Measurements from ENCODE around the gene CASKIN2.

GRCh38 chr17:75459590-75460267 is 55.6 kb downstream of the CASKIN2 start:
- TF ChIP-seq POLR2AphosphoS5 (IDR thresholded peaks at IDR 0.05; ENCODE audit: low read length) (no peak), CTCF (IDR thresholded peaks at IDR 0.05 in 2 of 3, conservative IDR thresholded peaks at IDR 0.05 in 1 of 3; ENCODE audit: control insufficient read depth in 2 of 3, extremely low read depth in 1 of 3, insufficient read depth in 1 of 3, low read depth in 3 of 3, low read length in 3 of 3) (no peak), MAX (IDR thresholded peaks at IDR 0.05; ENCODE audit: low read depth, low read length) (peak; percentile 77), JUND (IDR thresholded peaks at IDR 0.05; ENCODE audit: low read depth, low read length) (no peak), SIN3A (IDR thresholded peaks at IDR 0.05; ENCODE audit: low read depth, low read length) (no peak), CBX3 (IDR thresholded peaks at IDR 0.05; ENCODE audit: borderline replicate concordance, low read depth) (no peak), ATF3 (IDR thresholded peaks at IDR 0.05; ENCODE audit: borderline replicate concordance, extremely low read depth, low read depth, low read length) (no peak), CREB1 (IDR thresholded peaks at IDR 0.05; ENCODE audit: low read depth) (0 out of 2 replicates have a peak, but pooled peaks have one; percentile 14), POLR2A (IDR thresholded peaks at IDR 0.05; ENCODE audit: low read depth, low read length) (peak; percentile 41; the same call in 1 of the 2 replicates), RB1 (IDR thresholded peaks at IDR 0.05; ENCODE audit: borderline replicate concordance) (no peak), KDM1A (IDR thresholded peaks at IDR 0.05; ENCODE audit: borderline replicate concordance) (no peak), NR2C1 (IDR thresholded peaks at IDR 0.05) (no peak), PAX8 (IDR thresholded peaks at IDR 0.05) (no peak), EGR1 (IDR thresholded peaks at IDR 0.05; ENCODE audit: borderline replicate concordance in 1 of 2, low read depth in 2 of 2, low read length in 2 of 2) (no peak)

Data from GM12878 (cell line).